Right lobe of liver (tissue), 4 donors: ENCODE data around the gene SFSWAP.

ENCODE experiments used
- CTCF ChIP-seq, 4 donors: fragments of 200-600 bp in 3 of 4; fragments of 450-650 bp in 1 of 4; IDR thresholded peaks; one replicate each; pipeline versions ENCODE4 v1.5.1 to v1.8.0; 2016 to 2022; ENCODE audit warnings: antibody characterized with exemption in 4 of 4, mild to moderate bottlenecking in 2 of 4
- POLR2A ChIP-seq: fragments of 450-650 bp; IDR thresholded peaks from one replicate; pipeline ENCODE4 v1.6.1; 2017; ENCODE audit warnings: antibody characterized with exemption, mild to moderate bottlenecking
- donor health status: DM: no; HTN: no; CAD: no.
- donor health status: DM: no; HTN: no; CAD: no.
- donor health status: DM: no; HTN: yes; CAD: no.

- TF ChIP-seq CTCF (IDR thresholded peaks at IDR 0.05): no peak
- TF ChIP-seq POLR2A: no peak
Observed at GRCh38 chr12:131832321-131833231, 121.7 kb downstream of the SFSWAP start.
